Measurements from ENCODE around the gene SLC38A3. TPM values are rescaled to one million over a fixed set of nuclear protein-coding genes. Genes with fewer than 3 reads are reported as not detected.
A peak's percentile ranks its signal among the peaks of the same experiment; 100 is the strongest.

The SLC38A3 gene
- total RNA-seq, 8 experiments from 2014 or later, result 0.46 to 9.0 (median 0.85) TPM

DNA sequence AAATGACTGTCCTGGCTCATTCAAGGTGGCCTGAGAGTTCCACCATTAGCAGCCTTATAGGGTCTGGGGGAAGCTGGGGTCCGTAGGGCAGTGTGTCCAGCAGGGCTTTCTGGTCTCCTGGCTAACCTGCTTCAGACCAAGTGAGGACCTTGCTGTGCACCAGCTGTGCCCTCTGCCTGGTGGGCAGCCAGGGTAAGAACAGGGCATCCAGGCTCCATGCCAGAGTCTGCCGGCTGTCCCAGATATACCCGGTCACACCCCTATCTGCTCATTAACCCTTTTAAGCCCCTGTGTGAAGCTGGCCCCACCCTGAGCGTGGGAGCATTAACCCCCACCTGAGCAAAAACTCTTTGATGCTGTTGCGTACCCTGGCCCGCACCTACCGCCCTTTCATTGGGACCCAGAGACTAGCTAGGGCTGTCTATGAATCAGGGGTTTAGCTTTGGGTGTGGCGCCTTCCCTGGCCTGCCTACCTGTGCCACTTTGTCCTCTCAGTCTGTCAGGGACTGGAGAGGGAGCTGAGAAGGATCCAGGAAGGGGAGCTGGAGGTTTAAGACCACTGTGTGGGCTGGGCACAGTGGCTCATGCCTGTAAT, 32.3 kb upstream of the SLC38A3 start:
- Histone ChIP-seq H3K4me3 (no peak overlapping the region), H3K27ac (no peak overlapping the region), H3K4me1 (replicated peaks in 1 of 2) (no peaks in the 10 kb centered on the region)
- WGBS, 10 experiments, result 57 to 100% (median 81%) methylated on average over 1 to 4 of the region's 8 CpGs; no CpG with 5 or more reads in 6 of the 10 experiments
- ATAC-seq (replicated peaks in 6 of 8), result peak in 1 of 8 experiments; percentile 8
- in situ Hi-C loops (cut with MboI; ENCODE audit: low pct_unique_long_range_greater_than_20kb in 2 of 9, low sequenced_read_pairs in 9 of 9, unreplicated experiment in 9 of 9), result no loop called here

DNA sequence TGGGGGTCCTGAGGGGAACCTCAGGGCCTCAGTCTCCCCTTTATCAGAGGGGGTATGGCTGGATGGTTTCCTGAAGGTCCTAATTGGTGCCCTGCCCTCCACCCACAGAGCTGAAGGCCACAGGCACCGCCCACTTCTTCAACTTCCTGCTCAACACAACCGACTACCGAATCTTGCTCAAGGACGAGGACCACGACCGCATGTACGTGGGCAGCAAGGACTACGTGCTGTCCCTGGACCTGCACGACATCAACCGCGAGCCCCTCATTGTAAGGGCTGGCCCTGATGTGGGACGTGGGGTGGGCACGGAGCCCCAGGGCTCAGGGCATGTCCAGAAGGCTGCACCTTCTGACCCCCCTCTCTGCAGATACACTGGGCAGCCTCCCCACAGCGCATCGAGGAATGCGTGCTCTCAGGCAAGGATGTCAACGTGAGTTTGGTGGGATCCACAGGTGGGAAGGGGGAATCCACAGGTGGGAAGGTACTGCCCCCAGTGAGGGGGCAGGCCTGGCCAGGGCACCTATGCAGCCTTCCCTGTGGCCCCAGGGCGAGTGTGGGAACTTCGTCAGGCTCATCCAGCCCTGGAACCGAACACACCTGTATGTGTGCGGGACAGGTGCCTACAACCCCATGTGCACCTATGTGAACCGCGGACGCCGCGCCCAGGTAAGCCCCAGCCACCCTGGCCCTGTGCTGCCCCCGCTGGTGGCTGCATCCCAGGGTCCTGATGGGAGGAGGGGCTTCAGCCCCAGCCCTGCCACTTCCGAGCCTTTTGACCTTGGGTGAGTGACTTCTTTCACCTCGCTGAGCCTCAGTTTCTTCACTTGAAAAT, 31.2 kb upstream of the SLC38A3 start:
- Histone ChIP-seq H3K4me1 (replicated peaks in 1 of 2) (no peaks in the 10 kb centered on the region), H3K4me3 (no peak overlapping the region), H3K27ac (no peak overlapping the region)
- peak in 1 of 8 experiments; percentile 13 for ATAC-seq (replicated peaks in 6 of 8)
- in situ Hi-C loops (cut with MboI; ENCODE audit: low pct_unique_long_range_greater_than_20kb in 2 of 9, low sequenced_read_pairs in 9 of 9, unreplicated experiment in 9 of 9), result no loop called here
- WGBS, 10 experiments, result 80 to 100% (median 93%) methylated on average over 3 to 12 of the region's 29 CpGs; no CpG with 5 or more reads in 5 of the 10 experiments

DNA sequence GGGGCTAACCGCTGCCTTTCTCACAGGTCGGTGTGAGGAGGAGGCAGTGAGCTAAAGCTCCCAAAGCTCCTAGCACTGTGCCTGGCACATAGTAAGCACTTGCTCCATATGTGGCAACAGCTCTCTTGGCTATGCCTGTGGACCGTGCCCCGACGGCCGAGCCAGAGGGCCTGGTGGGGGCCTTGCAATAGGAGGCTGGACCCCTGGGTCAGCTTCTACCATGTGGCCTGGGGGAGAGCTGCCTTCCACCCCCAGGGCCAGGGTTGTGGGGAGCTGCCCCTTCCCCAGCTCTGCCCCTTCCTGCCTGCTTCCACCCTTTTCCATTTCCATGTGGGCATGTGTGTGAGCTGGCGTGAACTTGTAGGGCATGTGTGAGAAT, 30.6 kb upstream of the SLC38A3 start:
- no peak overlapping the region for H3K27ac ChIP-seq
- in situ Hi-C loops (cut with MboI; ENCODE audit: low pct_unique_long_range_greater_than_20kb in 2 of 9, low sequenced_read_pairs in 9 of 9, unreplicated experiment in 9 of 9), result no loop called here
- no peaks in the 10 kb centered on the region for H3K4me1 ChIP-seq (replicated peaks in 1 of 2)
- ATAC-seq (replicated peaks in 6 of 8), result no peak
- 80 to 100% (median 86%) methylated on average over 1 to 5 of the region's 7 CpGs; no CpG with 5 or more reads in 6 of the 10 experiments for WGBS, 10 experiments
- no peak overlapping the region for H3K4me3 ChIP-seq

DNA sequence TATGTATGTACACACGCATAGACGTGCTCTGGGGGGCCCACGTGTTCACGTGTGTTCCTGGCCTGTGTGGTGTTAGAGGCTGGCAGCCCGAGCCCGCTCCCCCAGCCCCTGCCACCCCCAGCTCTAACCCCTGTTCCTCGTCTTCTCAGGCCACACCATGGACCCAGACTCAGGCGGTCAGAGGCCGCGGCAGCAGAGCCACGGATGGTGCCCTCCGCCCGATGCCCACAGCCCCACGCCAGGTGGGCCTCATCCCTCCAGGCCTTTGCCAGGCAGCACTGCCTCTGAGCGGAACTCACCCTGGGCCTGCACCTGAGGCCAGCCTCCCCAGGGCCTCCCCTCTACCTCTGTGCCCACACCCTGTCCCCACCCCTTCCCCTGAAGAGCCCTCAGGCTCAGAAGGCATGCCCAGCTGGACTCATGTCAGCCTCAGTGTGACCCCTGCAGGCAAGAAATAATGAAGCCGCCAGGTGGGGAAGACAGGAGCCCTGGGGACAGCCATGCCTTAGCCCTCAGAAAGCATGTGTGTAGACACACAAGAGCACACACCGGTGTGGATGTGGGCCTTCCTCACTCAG, 30.0 kb upstream of the SLC38A3 start:
- WGBS, 10 experiments, result no CpG with 5 or more reads among the region's 17 CpGs
- peak in 3 of 8 experiments; percentile 9 to 35 (median 13) for ATAC-seq (replicated peaks in 6 of 8)
- in situ Hi-C loops (cut with MboI; ENCODE audit: low pct_unique_long_range_greater_than_20kb in 2 of 9, low sequenced_read_pairs in 9 of 9, unreplicated experiment in 9 of 9), result no loop called here
- no peaks in the 10 kb centered on the region for H3K4me1 ChIP-seq (replicated peaks in 1 of 2)
- no peak overlapping the region for H3K4me3 ChIP-seq
- H3K27ac ChIP-seq, result no peak overlapping the region

DNA sequence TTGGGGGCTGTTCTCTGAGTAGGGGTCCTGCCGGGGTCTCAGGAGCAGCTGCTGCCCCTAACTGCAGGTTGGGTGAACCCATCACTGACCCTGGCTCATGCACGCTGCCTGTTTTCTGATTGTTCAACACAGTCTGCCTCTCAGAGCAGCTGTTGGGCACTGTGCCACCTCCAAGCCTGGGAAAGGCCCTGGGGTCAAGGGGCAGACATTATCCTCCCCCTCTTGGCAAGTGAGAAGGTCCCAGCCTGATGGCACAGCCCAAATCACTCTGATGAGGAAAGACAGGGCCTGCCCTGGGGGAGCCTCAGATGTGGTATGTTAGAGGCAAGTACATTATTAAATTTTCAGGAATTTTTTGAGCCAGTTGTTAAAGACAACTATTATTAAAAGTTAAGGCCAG, 27.7 kb upstream of the SLC38A3 start:
- WGBS, 10 experiments, result 83% methylated on average over 1 of the region's 2 CpGs; no CpG with 5 or more reads in 9 of the 10 experiments
- ATAC-seq (replicated peaks in 6 of 8), result peak in 1 of 8 experiments; percentile 10
- Histone ChIP-seq H3K4me3 (no peak overlapping the region), H3K27ac (no peak overlapping the region), H3K4me1 (replicated peaks in 1 of 2) (no peaks in the 10 kb centered on the region)
- in situ Hi-C loops (cut with MboI; ENCODE audit: low pct_unique_long_range_greater_than_20kb in 2 of 9, low sequenced_read_pairs in 9 of 9, unreplicated experiment in 9 of 9), result no loop called here

DNA sequence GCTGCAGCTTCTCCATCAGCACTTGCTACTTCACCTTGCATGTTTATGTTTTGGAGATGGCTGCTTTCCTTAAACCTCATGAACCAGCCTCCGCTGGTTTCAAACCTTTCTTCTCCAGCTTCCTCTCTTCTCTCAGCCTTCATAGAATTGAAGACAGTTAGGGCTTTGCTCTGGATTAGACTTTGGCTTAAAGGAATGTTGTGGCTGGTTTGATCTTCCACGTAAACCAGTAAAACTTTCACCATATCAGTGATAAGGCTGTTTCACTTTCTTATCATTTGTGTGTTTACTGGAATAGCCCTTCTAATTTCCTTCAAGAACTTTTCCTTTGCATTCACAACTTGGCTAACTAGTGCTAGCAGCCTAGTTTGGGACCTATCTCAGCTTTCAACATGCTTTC, 25.4 kb upstream of the SLC38A3 start:
- Histone ChIP-seq H3K4me1 (replicated peaks in 1 of 2) (no peaks in the 10 kb centered on the region), H3K4me3 (no peak overlapping the region), H3K27ac (no peak overlapping the region)
- in situ Hi-C loops (cut with MboI; ENCODE audit: low pct_unique_long_range_greater_than_20kb in 2 of 9, low sequenced_read_pairs in 9 of 9, unreplicated experiment in 9 of 9), result loop anchor here in 1 of 9 experiments (10.0 kb wide), 1 partner anchor 65 kb away; no protein-coding TSS in a partner anchor
- no peak for ATAC-seq (replicated peaks in 6 of 8)
- 45 to 100% (median 82%) methylated on average over 1 to 2 of the region's 2 CpGs; no CpG with 5 or more reads in 2 of the 10 experiments for WGBS, 10 experiments

DNA sequence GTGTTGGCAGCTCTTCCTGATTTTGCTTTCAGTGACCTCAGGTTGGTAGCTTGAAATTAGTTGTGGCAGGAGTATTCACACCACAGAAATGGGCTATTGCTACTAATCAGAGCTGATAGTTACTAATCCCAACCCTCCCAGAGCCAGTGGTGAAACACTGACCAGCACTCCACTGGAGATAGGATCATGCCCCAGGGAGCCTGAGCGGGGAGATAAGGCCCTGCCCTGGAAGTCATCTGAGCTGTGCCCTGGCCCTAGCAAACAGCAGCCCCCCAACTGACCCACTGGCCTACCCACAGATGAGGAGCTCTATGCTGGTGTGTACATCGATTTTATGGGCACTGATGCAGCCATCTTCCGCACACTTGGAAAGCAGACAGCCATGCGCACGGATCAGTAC, 23.1 kb upstream of the SLC38A3 start:
- Histone ChIP-seq H3K4me3 (no peak overlapping the region), H3K4me1 (replicated peaks in 1 of 2) (no peaks in the 10 kb centered on the region), H3K27ac (no peak overlapping the region)
- in situ Hi-C loops (cut with MboI; ENCODE audit: low pct_unique_long_range_greater_than_20kb in 2 of 9, low sequenced_read_pairs in 9 of 9, unreplicated experiment in 9 of 9), result loop anchor here in 1 of 9 experiments (10.0 kb wide), 1 partner anchor 67 kb away; no protein-coding TSS in a partner anchor
- no peak for ATAC-seq (replicated peaks in 6 of 8)
- WGBS, 10 experiments, result 80 to 100% (median 100%) methylated on average over 1 to 5 of the region's 5 CpGs; no CpG with 5 or more reads in 6 of the 10 experiments

DNA sequence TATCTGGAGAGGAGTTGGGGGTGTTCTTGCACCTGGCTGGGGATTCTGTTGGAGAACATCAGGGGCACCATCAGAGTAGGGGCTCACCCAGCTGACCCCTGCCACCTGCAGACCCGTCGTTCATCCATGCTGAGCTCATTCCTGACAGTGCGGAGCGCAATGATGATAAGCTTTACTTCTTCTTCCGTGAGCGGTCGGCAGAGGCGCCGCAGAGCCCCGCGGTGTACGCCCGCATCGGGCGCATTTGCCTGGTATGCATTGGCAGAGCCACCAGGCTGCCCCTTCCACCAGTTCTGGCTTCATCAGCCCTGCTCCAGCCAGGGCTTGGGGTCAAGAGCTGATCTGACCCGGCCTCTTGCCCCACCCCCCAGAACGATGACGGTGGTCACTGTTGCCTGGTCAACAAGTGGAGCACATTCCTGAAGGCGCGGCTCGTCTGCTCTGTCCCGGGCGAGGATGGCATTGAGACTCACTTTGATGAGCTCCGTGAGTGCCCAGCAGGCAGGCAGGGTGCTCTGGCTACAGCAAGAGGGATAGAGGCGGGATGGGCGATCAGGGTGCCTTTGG, 22.5 kb upstream of the SLC38A3 start:
- ATAC-seq (replicated peaks in 6 of 8), result no peak
- no peaks in the 10 kb centered on the region for H3K4me1 ChIP-seq (replicated peaks in 1 of 2)
- 87 to 100% (median 100%) methylated on average over 1 to 6 of the region's 26 CpGs; no CpG with 5 or more reads in 7 of the 10 experiments for WGBS, 10 experiments
- H3K27ac ChIP-seq, result no peak overlapping the region
- in situ Hi-C loops (cut with MboI; ENCODE audit: low pct_unique_long_range_greater_than_20kb in 2 of 9, low sequenced_read_pairs in 9 of 9, unreplicated experiment in 9 of 9), result loop anchor here in 1 of 9 experiments (10.0 kb wide), 1 partner anchor 68 kb away; no protein-coding TSS in a partner anchor
- no peak overlapping the region for H3K4me3 ChIP-seq

DNA sequence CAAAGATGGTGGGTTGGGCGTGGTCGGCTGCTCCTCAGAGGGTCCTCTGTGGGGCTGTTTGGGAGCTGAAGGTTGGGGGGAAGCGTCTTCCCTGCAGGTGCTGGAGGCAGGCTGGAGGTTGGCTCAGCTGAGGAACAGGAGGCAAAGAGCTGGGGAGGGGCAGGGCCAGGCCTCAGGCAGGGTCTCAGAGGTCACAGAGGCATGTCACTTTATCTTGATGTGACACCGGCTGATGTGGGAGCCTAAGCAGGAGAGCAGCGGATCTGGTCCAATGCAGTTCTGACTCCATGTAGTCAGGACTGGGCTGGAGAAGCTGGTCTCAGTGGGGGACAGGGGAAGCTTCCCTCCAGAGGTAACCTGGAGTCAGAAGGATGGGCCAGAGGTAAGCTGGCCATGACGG, 21.3 kb upstream of the SLC38A3 start:
- Histone ChIP-seq H3K27ac (no peak overlapping the region), H3K4me3 (no peak overlapping the region), H3K4me1 (replicated peaks in 1 of 2) (no peaks in the 10 kb centered on the region)
- in situ Hi-C loops (cut with MboI; ENCODE audit: low pct_unique_long_range_greater_than_20kb in 2 of 9, low sequenced_read_pairs in 9 of 9, unreplicated experiment in 9 of 9), result loop anchor here in 1 of 9 experiments (10.0 kb wide), 1 partner anchor 69 kb away; no protein-coding TSS in a partner anchor
- WGBS, 10 experiments, result 72 to 80% (median 80%) methylated on average over 1 to 2 of the region's 6 CpGs; no CpG with 5 or more reads in 7 of the 10 experiments
- no peak for ATAC-seq (replicated peaks in 6 of 8)

DNA sequence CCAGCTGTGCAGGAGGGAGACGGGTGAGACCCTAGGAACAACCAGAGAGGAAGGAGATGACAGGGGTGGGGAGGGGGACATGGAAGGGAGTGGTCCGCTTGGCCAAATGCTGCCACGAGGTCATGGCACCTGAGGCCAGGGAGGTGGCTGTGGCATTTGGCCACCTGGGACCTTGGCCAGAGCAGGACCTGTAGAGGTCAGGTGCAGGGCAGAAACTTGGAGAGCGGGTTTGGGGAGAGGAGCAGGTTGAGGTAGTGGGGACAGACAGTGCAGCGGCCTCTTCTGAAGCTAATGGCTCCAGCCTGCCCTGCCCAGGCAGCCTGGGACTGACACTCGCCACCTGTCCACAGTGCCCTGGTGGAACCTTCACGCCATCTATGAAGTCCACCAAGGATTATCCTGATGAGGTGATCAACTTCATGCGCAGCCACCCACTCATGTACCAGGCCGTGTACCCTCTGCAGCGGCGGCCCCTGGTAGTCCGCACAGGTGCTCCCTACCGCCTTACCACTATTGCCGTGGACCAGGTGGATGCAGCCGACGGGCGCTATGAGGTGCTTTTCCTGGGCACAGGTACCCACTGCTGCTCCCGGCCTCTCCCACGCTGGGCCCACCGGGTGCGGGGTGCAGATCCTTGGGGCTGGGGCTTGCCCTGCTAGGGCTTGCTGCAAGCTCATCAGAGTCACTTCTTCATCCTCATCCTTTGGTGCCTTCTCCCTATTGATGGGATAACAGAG, 20.7 kb upstream of the SLC38A3 start:
- H3K4me3 ChIP-seq, result no peak overlapping the region
- in situ Hi-C loops (cut with MboI; ENCODE audit: low pct_unique_long_range_greater_than_20kb in 2 of 9, low sequenced_read_pairs in 9 of 9, unreplicated experiment in 9 of 9), result loop anchor here in 1 of 9 experiments (10.0 kb wide), 1 partner anchor 70 kb away; no protein-coding TSS in a partner anchor
- 70 to 100% (median 88%) methylated on average over 1 to 3 of the region's 21 CpGs; no CpG with 5 or more reads in 6 of the 10 experiments for WGBS, 10 experiments
- no peak overlapping the region for H3K27ac ChIP-seq
- peaks cover 0 to 2% of the 10 kb centered on the region in 2 donors for H3K4me1 ChIP-seq (replicated peaks in 1 of 2)
- no peak for ATAC-seq (replicated peaks in 6 of 8)

DNA sequence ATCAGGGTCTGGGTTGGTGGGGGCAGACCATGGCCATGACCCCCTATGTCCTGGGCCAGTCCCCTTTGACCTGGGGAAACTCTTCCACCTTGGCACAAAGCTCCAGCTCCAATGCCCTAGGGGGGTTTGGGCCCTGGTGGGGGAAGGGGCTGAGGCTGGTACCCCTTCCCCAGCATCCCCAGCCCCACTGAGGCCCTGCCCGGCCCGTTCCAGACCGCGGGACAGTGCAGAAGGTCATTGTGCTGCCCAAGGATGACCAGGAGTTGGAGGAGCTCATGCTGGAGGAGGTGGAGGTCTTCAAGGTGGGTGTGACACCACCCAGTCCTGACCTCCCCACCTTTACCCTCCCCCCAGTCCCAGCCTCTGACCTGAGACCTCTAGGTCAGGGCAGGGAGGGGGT, 19.8 kb upstream of the SLC38A3 start:
- peaks cover 0 to 2% of the 10 kb centered on the region in 2 donors for H3K4me1 ChIP-seq (replicated peaks in 1 of 2)
- ATAC-seq (replicated peaks in 6 of 8), result no peak
- H3K27ac ChIP-seq, result no peak overlapping the region
- no CpG with 5 or more reads among the region's 4 CpGs for WGBS, 10 experiments
- no peak overlapping the region for H3K4me3 ChIP-seq
- in situ Hi-C loops (cut with MboI; ENCODE audit: low pct_unique_long_range_greater_than_20kb in 2 of 9, low sequenced_read_pairs in 9 of 9, unreplicated experiment in 9 of 9), result loop anchor here in 2 of 9 experiments (5.0 to 10.0 kb wide), 2 partner anchors 63 to 70 kb away; no protein-coding TSS in a partner anchor

DNA sequence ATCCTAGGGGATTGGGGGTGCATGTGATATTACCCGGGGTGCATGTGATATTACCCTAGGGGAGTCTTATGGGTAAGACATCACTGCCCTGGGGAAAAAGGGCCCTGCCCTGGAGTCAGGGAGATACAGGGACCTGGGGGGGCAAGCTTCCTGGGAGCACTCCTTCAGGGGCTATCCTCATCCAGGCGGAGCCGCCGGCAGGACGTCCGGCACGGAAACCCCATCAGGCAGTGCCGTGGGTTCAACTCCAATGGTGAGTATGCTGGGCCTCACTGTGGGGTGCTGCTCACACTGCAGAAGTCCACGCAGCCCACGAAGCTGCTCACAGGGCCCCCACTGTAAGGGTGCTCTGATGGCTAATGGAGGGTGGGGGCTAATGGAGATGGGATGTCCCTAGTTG, 19.0 kb upstream of the SLC38A3 start:
- ATAC-seq (replicated peaks in 6 of 8), result no peak
- Histone ChIP-seq H3K4me3 (no peak overlapping the region), H3K4me1 (replicated peaks in 1 of 2) (peaks cover 0 to 2% of the 10 kb centered on the region in 2 donors), H3K27ac (no peak overlapping the region)
- in situ Hi-C loops (cut with MboI; ENCODE audit: low pct_unique_long_range_greater_than_20kb in 2 of 9, low sequenced_read_pairs in 9 of 9, unreplicated experiment in 9 of 9), result loop anchor here in 2 of 9 experiments (5.0 to 10.0 kb wide), 2 partner anchors 64 to 71 kb away; no protein-coding TSS in a partner anchor
- 57 to 100% methylated on average over 1 to 2 of the region's 10 CpGs; no CpG with 5 or more reads in 8 of the 10 experiments for WGBS, 10 experiments

All from motor neuron (in vitro differentiated cells).